Measurements from ENCODE around the gene KAT6B. TPM values are rescaled to one million over a fixed set of nuclear protein-coding genes. Genes with fewer than 3 reads are reported as not detected.

Gene KAT6B
- total RNA-seq, 2 experiments from 2014 or later = 70.3 to 74.2 TPM

DNA sequence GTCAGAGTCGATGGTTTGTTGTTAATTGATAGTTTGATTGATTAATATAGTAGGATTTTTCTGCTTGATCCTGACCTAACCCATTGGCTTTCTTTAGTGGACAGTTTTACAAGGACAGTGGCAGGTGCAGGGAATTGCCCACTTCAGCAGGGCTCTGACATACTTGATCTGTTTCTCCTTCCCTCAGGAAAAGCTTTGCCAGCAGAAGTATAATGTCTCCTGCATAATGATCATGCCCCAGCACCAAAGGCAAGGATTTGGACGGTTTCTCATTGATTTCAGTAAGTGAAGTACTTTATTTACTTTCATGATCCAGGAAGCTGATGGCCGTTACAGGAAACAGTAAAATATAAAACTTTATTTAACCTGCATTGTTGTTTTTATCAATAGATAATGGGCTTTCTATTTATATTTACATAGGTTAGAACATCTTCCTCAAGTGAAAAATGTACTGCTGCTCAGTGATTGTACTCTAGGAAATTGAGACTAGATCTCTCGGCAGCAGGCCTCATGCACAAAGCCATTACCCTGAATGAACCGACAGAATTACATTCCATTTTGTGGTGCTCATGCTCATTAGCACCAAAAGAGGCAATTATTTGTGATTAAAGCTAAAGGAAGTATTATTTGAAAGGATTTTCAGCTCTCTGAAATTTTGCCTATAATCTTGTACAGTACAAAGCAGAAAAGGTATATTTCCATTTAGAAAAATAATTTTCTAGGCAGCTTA is 162.6 kb downstream of the KAT6B start:
- Mint-ChIP-seq H3K27ac (no peak overlapping the region), H3K9me3 (no peaks in the 10 kb centered on the region), H3K4me3 (no peak overlapping the region), H3K36me3 (ENCODE audit: low read depth) (peaks cover 97% of the 10 kb centered on the region), H3K4me1 (ENCODE audit: low read depth) (peaks cover 11% of the 10 kb centered on the region), H3K27me3 (no peaks in the 10 kb centered on the region)
- Histone ChIP-seq H3K4me3 (ENCODE audit: low read length) (no peak overlapping the region), H3K4me1 (ENCODE audit: insufficient read depth, low read length) (no peaks in the 10 kb centered on the region), H3K36me3 (ENCODE audit: insufficient read depth, low read length) (peaks cover 30% of the 10 kb centered on the region), H3K27me3 (ENCODE audit: control insufficient read depth in 1 of 2, insufficient read depth in 2 of 2, low read length in 2 of 2) (no peaks in the 10 kb centered on the region), H3K9me3 (ENCODE audit: control insufficient read depth in 1 of 2, insufficient read depth in 1 of 2, low read length in 2 of 2) (no peaks in the 10 kb centered on the region), H3K27ac (ENCODE audit: low read depth in 1 of 2, low read length in 2 of 2) (no peak overlapping the region)
- DNase-seq = no peak
- TF ChIP-seq, protein P1, sequence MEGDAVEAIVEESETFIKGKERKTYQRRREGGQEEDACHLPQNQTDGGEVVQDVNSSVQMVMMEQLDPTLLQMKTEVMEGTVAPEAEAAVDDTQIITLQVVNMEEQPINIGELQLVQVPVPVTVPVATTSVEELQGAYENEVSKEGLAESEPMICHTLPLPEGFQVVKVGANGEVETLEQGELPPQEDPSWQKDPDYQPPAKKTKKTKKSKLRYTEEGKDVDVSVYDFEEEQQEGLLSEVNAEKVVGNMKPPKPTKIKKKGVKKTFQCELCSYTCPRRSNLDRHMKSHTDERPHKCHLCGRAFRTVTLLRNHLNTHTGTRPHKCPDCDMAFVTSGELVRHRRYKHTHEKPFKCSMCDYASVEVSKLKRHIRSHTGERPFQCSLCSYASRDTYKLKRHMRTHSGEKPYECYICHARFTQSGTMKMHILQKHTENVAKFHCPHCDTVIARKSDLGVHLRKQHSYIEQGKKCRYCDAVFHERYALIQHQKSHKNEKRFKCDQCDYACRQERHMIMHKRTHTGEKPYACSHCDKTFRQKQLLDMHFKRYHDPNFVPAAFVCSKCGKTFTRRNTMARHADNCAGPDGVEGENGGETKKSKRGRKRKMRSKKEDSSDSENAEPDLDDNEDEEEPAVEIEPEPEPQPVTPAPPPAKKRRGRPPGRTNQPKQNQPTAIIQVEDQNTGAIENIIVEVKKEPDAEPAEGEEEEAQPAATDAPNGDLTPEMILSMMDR (IDR thresholded peaks at IDR 0.05) = no peak
- POLR2A ChIA-PET = interaction anchor here (0.7 kb wide), 1 partner anchor 402 kb away, joined by 3 read pairs; no protein-coding TSS in a partner anchor
- CTCF ChIA-PET = no interaction called here
- ATAC-seq (ENCODE audit: poor library complexity) = no peak
- intact Hi-C loops (cut with DNase I, micrococcal nuclease) = no loop called here

DNA sequence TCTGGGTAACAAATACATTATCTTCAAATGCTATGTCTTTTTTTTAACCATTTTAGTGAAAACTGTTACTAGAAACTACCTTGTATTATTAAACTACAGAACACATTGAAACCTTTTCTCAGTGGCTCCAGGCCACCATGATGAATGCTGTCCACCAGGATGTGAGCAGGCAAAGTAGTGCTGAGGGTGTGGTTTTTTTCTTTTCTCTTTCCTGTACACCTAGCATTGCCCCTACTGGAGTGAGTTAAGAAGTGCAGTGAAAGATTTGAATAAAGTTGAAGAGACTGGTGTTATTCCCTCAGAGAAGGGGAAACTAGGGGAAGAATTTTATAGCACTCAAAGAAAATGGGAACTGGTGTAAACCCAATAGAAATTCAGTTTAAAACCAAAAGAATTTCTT is 165.0 kb downstream of the KAT6B start:
- Histone ChIP-seq H3K9me3 (ENCODE audit: control insufficient read depth in 1 of 2, insufficient read depth in 1 of 2, low read length in 2 of 2) (no peaks in the 10 kb centered on the region), H3K36me3 (ENCODE audit: insufficient read depth, low read length) (peaks cover 33% of the 10 kb centered on the region), H3K4me3 (ENCODE audit: low read length) (no peak overlapping the region), H3K27me3 (ENCODE audit: control insufficient read depth in 1 of 2, insufficient read depth in 2 of 2, low read length in 2 of 2) (no peaks in the 10 kb centered on the region), H3K27ac (ENCODE audit: low read depth in 1 of 2, low read length in 2 of 2) (no peak overlapping the region), H3K4me1 (ENCODE audit: insufficient read depth, low read length) (no peaks in the 10 kb centered on the region)
- intact Hi-C loops (cut with DNase I, micrococcal nuclease) = no loop called here
- peaks cover 92% of the 10 kb centered on the region for H3K36me3 Mint-ChIP-seq (ENCODE audit: low read depth)
- CTCF ChIA-PET = interaction anchor here (0.6 to 1.0 kb wide), 2 partner anchors 208 to 234 kb away, joined by 4 to 5 read pairs; no protein-coding TSS in a partner anchor
- H3K9me3 Mint-ChIP-seq = no peaks in the 10 kb centered on the region
- ATAC-seq (ENCODE audit: poor library complexity) (peak; percentile 86), DNase-seq (peak in 3 of 14 experiments; percentile 39 to 54 (median 43))
- peaks cover 11% of the 10 kb centered on the region for H3K4me1 Mint-ChIP-seq (ENCODE audit: low read depth)
- no peak overlapping the region for H3K4me3 Mint-ChIP-seq
- POLR2A ChIA-PET = no interaction called here
- H3K27me3 Mint-ChIP-seq = no peaks in the 10 kb centered on the region
- TF ChIP-seq, protein P1 (IDR thresholded peaks at IDR 0.05) = peak; percentile 32
- no peak overlapping the region for H3K27ac Mint-ChIP-seq

DNA sequence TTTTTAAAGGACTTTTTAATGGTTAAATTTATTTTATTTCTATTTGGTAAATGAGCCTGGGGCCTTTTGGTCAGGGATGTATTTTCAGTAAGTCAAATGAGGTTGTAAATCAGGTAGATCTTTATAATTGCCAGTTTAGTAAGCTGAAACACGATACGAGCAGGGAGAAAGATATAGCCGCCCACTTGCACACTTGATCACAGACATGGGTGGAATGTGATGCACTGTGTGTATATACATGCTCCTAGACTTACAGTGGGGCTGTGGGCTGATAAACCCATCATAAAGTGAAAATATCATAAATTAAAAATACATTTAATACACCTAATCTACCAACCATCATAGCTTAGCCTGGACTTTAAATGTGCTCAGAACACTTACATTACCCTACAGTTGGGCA is 165.7 kb downstream of the KAT6B start:
- Mint-ChIP-seq H3K27me3 (no peaks in the 10 kb centered on the region), H3K4me1 (ENCODE audit: low read depth) (peaks cover 11% of the 10 kb centered on the region), H3K4me3 (no peak overlapping the region), H3K36me3 (ENCODE audit: low read depth) (peaks cover 87% of the 10 kb centered on the region), H3K9me3 (no peaks in the 10 kb centered on the region), H3K27ac (no peak overlapping the region)
- Histone ChIP-seq H3K9me3 (ENCODE audit: control insufficient read depth in 1 of 2, insufficient read depth in 1 of 2, low read length in 2 of 2) (no peaks in the 10 kb centered on the region), H3K4me3 (ENCODE audit: low read length) (no peak overlapping the region), H3K4me1 (ENCODE audit: insufficient read depth, low read length) (no peaks in the 10 kb centered on the region), H3K27ac (ENCODE audit: low read depth in 1 of 2, low read length in 2 of 2) (no peak overlapping the region), H3K27me3 (ENCODE audit: control insufficient read depth in 1 of 2, insufficient read depth in 2 of 2, low read length in 2 of 2) (no peaks in the 10 kb centered on the region), H3K36me3 (ENCODE audit: insufficient read depth, low read length) (peaks cover 33% of the 10 kb centered on the region)
- TF ChIP-seq, protein P1 (IDR thresholded peaks at IDR 0.05) = no peak
- ChIA-PET POLR2A (no interaction called here), CTCF (interaction anchor here (0.6 to 1.0 kb wide), 2 partner anchors 209 to 235 kb away, joined by 4 to 5 read pairs; no protein-coding TSS in a partner anchor)
- intact Hi-C loops (cut with DNase I, micrococcal nuclease) = no loop called here
- no peak for ATAC-seq (ENCODE audit: poor library complexity)
- DNase-seq = no peak

All from CD4-positive, alpha-beta T cell (primary cell).